GM12875 (cell line): ENCODE results near the gene APBA3.

ENCODE experiments used
- H3K4me3 ChIP-seq: one replicate; pipeline ENCODE4 v1.5.1; 2011; ENCODE audit warnings: low read depth, low read length, control low read depth
- TF ChIP-seq, protein P1 (sequence below): IDR thresholded peaks from 2 replicates; pipeline ENCODE4 v1.5.1; 2011; ENCODE audit warnings: low read depth, mild to moderate bottlenecking, control low read depth, inconsistent platforms, low read length, moderate library complexity, borderline replicate concordance; ENCODE audit not compliant: insufficient read depth

The APBA3 gene, protein sequence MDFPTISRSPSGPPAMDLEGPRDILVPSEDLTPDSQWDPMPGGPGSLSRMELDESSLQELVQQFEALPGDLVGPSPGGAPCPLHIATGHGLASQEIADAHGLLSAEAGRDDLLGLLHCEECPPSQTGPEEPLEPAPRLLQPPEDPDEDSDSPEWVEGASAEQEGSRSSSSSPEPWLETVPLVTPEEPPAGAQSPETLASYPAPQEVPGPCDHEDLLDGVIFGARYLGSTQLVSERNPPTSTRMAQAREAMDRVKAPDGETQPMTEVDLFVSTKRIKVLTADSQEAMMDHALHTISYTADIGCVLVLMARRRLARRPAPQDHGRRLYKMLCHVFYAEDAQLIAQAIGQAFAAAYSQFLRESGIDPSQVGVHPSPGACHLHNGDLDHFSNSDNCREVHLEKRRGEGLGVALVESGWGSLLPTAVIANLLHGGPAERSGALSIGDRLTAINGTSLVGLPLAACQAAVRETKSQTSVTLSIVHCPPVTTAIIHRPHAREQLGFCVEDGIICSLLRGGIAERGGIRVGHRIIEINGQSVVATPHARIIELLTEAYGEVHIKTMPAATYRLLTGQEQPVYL

GRCh38 chr19:3761382-3762129, at the start of gene APBA3:
Gene APBA3, minus strand, starts transcription at chr19:3761692. Its CDS starts 1,428 bp downstream, at chr19:3760264.
- peak within 1 kb of the TSS; percentile 73 for H3K4me3 ChIP-seq
- TF ChIP-seq, protein P1, sequence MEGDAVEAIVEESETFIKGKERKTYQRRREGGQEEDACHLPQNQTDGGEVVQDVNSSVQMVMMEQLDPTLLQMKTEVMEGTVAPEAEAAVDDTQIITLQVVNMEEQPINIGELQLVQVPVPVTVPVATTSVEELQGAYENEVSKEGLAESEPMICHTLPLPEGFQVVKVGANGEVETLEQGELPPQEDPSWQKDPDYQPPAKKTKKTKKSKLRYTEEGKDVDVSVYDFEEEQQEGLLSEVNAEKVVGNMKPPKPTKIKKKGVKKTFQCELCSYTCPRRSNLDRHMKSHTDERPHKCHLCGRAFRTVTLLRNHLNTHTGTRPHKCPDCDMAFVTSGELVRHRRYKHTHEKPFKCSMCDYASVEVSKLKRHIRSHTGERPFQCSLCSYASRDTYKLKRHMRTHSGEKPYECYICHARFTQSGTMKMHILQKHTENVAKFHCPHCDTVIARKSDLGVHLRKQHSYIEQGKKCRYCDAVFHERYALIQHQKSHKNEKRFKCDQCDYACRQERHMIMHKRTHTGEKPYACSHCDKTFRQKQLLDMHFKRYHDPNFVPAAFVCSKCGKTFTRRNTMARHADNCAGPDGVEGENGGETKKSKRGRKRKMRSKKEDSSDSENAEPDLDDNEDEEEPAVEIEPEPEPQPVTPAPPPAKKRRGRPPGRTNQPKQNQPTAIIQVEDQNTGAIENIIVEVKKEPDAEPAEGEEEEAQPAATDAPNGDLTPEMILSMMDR: peak; percentile 74

- TF ChIP-seq, protein P1: no peak
Measured at GRCh38 chr19:3810708-3811355, 49.3 kb upstream of the APBA3 start.

GRCh38 chr19:3809881-3810707, 48.6 kb upstream of the APBA3 start:
- TF ChIP-seq, protein P1: no peak
- peak overlapping the region; percentile 5 for H3K4me3 ChIP-seq

More at GRCh38 chr19:3810708-3811355, 49.3 kb upstream of the APBA3 start:
- peak overlapping the region; percentile 5 for H3K4me3 ChIP-seq

- TF ChIP-seq, protein P1: no peak
- H3K4me3 ChIP-seq: no peak overlapping the region
Measured at GRCh38 chr19:3808420-3809143, 47.1 kb upstream of the APBA3 start.

- H3K4me3 ChIP-seq: no peak overlapping the region
- TF ChIP-seq, protein P1: no peak
Measured at GRCh38 chr19:3807574-3808354, 46.3 kb upstream of the APBA3 start.

DNA sequence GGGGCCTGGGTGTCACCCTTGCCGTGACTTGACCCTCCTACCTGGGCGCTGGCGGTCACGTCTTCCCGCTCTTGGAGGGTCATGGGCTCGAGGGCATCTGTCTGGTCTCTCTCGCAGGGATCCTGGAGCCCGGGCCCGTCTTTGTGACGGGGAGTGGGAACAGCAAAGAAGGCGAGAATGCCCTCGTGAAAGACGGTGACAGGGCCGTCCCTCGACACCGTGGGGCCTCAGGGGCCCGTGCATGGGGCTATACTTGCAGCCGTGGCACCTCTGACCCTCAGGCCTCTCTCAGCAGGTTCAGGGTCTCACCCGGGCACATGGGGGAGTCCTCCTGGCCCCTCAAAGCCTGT, 45.6 kb upstream of the APBA3 start:
- TF ChIP-seq, protein P1: no peak
- no peak overlapping the region for H3K4me3 ChIP-seq
